ENCODE data around the gene TMEM198.

TMEM198 gene

DNA sequence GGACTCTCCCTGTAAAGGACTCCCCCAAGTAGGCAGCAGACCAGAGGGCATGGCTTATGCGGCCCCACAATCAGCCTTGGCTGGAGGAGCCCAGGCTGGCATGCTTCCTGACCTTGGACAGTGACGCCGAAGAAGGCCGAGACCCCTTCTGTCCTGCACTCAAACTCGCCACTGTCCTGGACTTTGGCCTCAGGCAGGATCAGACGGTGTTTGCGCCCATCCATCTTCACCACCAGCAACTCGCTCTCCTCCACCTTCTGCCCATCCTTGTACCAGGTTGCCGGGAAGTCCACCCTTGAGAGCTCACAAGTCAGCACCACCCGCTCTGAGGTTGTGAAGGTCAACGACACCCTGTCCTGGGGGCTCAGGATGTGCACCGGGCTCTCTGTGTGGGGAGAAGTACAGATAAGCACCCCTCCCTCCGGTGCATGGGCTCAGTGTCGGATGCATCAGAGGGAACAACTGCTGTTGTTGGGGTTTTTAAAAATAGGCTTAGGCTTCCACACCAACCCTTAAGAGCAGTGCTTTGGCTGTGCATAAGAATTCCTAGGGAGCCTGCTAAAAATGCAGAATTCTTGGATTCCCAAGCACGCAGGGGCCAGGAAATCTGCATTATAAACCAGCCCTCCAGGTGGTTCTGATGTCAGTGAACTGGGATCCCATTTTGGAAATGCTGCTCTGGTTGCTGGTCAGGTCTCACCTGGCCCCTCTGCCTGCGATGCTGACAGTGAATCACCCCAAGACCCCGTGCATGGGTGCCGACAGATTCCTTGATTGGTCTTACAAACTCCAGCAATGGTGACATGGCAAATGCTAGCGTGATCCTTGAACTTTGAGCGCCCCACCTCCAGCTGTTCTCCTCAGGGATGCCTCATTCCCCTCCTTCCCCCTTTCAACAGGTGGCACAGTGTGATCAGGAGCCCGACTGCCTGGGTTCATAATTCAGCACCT lies 21.6 kb downstream of the TMEM198 start:
- no peak for DNase-seq

DNA sequence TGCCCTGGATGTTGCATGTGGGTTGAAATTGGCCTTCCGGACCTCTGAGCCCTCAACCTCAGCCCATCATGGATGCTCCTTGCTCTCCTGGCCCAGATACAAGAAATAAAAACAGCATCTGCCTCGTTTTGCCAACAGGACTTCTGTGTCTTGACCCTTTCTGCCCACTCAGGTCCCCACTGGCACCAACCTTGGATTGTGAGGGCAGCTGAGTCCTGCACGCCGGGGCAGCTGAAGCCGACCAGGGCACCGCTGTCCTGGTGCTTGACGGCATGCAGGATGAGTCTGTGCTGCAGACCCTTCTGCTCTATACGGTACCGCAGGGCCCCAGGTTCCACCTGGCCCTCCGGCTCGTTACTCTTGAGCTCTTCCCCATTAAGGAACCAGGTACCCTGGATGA lies 22.8 kb downstream of the TMEM198 start:
- no peak for DNase-seq

DNA sequence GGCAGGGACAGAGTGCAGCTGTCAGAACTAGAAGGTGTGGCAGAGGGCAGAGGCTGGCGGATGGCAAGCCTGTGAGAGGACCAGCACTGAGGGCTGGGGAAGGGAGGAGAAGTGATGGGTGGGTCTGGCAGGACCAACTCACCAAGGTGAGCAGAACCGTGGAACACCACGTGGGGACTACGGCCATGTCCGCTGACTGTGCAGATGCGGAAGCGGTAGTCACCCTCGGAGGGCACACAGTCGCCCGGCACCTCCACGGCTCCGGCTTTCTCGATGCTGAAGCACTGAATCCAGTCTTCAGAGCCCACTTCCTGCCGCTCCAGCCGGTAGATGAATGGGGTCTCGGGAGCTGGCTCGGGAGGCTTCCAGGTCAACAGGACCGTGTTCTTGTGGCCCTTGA lies 23.3 kb downstream of the TMEM198 start:
- no peak for DNase-seq

DNA sequence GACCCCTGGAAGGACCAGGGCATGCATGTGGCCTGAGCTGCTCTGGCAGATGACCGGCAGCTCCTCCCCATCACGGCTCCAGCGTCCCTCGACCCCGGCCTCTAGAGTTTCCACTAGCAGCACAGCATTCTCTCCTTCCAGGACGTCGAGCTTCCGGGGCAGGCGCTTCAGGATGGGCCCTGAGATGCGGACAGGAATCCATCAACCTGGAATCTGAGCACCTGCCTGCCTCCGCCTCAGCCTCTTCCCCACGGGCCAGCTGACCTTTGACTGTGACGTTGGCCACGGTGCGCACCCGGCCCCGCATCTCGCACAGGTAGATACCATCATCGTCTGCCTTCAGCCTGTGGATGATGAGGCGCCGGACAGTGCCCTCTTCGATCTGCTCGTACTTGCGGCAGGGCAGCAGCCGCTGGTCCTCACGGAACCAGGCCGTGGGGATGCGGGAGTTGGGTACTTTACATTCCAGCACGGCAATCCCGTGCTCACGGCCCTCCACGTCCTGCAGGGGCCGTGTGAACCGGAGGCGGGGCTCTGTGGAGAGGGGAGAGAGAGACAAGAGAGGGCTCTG lies 24.0 kb downstream of the TMEM198 start:
- DNase-seq = no peak

DNA sequence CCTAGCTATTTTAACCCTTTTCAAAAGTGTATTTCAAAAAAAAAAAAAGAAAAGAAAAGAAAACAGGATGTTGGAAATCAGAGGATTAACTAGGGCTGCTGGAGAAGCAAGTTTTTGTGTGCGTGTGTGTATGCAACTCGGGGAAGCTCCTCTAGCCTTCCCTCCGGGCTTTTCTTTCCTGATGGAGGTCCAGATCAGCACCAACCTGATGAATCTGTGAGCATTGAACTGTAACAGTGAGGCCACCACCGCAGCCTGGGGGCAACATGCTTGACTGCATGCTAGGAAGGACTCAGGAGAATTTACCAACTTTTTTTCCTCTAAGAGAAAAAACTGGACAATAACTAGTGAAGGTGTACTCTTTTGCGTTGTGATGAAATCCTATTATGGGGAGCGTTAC lies 25.2 kb downstream of the TMEM198 start:
- no peak for DNase-seq

DNA sequence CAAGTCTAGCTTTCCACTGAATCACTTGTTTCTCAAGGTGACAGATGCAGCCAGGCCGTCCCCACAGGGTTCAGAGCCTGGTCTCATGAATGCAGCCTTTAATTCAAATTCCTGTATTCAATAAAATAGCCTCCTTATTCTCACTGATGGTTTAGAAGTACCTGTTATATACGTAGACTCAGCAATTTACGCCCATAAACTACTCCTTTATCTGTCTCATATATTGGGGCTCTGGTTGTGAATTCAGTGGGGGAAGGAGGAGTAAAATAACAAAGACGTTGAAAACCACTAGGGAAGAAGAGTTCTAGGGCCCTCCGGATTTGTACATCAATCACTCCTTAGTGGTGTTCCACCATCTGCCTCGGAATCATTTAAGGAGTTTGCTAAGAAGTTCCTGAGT lies 25.8 kb downstream of the TMEM198 start:
- DNase-seq = no peak

DNA sequence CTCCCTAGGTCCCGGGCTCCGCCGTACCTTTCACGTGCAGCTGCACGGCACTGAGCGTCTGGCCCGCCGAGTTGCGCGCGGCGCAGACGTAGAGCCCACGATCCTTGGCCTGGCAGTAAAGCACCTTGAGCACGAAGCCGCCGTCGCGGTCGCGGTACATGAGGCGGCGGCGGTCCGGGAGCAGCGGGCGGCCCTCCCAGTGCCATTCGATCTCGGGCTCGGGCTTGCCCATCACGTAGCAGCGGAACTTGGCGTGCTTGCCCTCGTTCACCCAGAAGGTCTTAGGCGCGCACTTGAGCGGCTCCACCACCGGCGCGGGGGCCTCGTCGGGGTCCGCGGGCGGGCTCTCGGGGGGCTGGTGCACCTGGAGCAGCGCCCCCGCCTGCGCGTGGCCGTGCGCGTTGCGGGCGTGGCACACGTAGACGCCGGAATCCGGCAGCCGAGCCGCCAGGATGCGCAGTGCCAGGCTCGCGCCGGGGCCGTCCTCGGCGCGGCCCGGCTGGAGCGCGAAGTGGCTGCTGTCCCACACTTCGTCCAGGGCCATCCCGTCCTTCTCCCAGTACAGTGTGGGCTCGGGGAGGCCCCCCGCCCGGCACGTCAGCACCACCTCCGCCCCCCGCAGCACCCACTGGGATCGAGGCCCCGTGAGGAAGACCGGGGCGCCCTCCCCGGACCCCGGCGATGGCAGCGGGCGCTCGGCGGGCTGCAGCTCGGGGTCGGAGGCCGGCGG lies 26.5 kb downstream of the TMEM198 start:
- DNase-seq = no peak

DNA sequence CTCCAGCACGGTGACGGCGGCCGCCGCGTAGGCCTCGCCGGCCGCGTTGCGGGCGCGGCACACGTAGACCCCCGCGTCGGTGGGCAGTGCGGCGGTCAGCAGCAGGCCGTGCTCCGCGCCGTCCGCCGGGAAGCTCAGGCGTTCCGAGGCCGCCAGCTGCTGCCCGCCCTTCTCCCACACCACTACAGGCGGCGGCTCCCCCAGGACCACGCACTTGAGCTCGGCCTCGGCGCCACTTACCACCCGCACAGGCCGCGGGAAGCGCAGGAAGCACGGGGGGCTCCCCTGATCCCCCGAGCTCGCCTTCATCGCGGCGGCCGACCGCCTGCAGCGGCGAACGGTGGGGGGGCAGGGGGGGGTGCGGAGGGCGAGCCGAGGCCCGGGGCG lies 27.1 kb downstream of the TMEM198 start:
- no peak for DNase-seq

DNA sequence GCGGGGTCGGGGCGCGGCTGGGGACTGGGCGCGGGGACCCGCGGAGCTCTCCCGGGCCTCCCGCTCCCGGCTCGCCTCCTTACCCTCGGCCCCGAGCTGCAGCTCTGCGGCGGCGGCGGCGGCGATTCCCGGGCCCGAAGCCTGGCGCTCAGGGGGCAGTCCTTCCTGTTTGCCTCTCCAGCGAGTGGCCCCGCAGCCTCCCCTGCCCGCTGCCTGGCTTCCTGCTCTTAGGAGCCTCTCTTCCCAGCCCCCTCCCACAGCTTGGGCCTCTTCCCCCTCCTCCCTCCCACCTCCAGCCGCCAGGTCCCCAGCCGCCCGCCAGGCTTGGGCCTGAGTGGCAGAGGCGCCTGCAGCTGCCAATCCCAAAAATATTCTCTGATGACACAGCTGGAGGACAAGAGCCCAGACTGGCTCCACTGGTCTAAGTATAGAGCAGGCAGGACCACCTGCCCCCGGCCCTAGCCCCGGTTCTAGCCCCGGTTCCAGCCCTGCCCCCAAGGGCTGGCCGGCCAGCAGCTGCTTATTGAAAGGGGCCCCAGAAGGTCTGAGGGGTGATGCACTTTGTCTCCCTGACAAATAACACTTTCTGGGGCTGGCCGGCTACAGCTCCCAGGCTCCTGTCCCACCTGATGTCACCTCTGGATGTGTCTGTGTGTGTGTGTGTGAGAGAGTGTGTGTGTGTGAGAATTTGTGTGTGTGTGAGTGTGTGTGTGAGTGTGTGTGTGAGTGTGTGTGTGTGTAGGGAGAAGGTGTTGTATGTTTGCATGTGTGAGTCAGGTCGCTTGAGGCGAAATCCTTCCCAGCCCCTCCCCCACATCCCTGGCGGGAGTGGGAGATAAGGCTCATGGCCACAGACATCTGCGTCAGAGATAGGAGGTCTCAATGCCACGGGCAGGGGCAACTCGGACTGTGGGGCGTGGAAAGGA lies 27.7 kb downstream of the TMEM198 start, which contains the start of gene OBSL1:
OBSL1 (minus strand) TSS at position 229 of the 926 bp plus-strand sequence. CDS start 307 bp downstream, outside the sequence.
- DNase-seq = peak; percentile 85

DNA sequence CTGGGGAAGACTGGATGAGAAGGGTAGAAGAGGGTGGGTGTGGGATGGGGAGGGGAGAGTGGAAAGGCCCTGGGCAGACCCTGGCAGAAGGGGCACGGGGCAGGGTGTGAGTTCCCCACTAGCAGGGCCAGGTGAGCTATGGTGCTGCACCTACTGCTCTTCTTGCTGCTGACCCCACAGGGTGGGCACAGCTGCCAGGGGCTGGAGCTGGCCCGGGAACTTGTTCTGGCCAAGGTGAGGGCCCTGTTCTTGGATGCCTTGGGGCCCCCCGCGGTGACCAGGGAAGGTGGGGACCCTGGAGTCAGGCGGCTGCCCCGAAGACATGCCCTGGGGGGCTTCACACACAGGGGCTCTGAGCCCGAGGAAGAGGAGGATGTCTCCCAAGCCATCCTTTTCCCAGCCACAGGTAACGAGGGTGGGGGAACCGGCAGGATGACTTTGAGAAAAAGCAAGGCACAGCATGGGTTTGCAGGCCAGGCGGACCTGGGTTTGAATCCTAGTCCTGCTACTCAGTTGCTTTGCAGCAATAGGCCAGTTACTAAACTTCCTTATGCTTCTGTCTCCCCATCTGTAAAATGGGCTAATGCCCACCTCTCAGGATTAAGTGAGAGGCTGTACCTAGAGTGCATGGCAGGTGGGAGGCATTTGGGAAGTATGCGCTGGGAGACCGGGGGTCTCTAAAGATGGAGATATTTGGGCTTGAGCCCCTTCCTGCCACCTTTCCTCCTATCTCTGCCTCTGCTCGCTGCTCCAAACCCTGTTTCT lies 28.6 kb downstream of the TMEM198 start, which contains the start of gene INHA:
INHA (plus strand) TSS at position 74 of the 765 bp plus-strand sequence; CDS start at position 139, 65 bp downstream.
- DNase-seq = no peak

DNA sequence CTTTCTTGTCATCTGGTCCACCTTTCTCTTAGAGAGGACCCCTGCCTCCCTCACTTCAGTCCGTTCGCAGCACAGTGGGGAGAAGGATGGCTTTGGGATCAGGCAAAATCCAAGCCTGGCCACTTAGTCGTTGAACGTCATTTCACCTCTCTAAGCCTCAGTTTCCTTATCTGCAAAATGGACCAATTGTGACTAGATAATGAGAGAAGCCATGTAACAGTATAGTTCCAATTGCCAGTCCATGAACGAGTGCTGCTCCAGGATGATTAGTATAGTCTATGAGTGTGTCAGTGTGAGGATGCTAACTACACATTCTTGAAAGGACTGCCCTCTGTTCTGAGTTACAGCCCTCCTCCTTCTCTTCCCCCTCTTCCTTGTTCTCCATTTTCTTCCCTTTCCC lies 29.3 kb downstream of the TMEM198 start:
- no peak for DNase-seq

DNA sequence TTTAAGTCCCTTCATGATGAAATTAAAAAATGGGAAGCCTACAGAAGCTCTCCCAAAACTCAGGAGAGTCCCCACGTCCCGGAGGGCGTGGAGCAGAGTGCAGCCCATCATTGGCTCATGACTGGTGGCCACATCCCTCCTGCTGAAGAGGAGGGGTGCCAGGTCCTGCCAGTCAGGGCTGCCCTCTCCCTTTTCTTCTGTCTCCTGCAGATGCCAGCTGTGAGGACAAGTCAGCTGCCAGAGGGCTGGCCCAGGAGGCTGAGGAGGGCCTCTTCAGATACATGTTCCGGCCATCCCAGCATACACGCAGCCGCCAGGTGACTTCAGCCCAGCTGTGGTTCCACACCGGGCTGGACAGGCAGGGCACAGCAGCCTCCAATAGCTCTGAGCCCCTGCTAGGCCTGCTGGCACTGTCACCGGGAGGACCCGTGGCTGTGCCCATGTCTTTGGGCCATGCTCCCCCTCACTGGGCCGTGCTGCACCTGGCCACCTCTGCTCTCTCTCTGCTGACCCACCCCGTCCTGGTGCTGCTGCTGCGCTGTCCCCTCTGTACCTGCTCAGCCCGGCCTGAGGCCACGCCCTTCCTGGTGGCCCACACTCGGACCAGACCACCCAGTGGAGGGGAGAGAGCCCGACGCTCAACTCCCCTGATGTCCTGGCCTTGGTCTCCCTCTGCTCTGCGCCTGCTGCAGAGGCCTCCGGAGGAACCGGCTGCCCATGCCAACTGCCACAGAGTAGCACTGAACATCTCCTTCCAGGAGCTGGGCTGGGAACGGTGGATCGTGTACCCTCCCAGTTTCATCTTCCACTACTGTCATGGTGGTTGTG lies 30.9 kb downstream of the TMEM198 start:
- no peak for DNase-seq

DNA sequence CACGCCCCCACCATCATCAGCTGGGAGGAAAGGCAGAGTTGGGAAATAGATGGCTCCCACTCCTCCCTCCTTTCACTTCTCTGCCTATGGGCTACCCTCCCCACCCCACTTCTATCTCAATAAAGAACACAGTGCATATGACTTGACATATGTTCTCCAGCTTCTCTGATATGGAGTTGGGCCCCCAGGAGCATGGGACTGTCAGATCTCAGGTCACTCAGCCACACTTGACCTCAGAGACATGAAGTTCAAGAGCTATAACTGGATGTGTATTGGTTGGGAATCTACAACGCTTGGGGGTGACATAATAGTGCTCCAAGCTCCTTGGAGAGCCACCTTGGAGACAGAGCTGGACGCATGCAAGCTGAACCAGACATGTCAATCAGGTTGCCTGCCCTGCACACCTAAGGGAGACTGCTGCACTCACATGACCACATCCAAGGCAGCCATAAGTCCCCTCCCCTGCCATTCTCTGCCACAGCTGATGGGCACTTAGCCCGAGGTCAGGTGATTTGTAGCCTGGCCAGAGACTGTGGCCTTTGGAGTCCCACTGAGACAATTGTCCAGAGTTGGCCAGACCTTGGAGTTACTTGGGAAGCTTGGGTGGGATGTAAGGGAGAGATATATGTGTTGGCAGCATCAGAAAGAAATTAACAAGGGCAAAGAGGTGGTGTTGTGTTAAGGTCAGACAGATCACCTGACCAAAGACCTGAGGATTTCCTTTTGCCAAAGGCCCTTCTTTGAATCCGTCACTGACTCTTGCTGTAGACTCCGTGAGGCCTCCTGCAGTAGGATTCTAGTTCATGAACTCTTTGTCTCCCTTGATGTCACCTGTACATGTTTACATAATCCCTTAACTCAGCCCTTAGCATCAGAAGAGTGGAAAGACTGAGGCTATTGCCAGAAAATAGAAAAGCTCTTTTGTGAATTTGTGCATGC lies 32.0 kb downstream of the TMEM198 start:
- no peak for DNase-seq

DNA sequence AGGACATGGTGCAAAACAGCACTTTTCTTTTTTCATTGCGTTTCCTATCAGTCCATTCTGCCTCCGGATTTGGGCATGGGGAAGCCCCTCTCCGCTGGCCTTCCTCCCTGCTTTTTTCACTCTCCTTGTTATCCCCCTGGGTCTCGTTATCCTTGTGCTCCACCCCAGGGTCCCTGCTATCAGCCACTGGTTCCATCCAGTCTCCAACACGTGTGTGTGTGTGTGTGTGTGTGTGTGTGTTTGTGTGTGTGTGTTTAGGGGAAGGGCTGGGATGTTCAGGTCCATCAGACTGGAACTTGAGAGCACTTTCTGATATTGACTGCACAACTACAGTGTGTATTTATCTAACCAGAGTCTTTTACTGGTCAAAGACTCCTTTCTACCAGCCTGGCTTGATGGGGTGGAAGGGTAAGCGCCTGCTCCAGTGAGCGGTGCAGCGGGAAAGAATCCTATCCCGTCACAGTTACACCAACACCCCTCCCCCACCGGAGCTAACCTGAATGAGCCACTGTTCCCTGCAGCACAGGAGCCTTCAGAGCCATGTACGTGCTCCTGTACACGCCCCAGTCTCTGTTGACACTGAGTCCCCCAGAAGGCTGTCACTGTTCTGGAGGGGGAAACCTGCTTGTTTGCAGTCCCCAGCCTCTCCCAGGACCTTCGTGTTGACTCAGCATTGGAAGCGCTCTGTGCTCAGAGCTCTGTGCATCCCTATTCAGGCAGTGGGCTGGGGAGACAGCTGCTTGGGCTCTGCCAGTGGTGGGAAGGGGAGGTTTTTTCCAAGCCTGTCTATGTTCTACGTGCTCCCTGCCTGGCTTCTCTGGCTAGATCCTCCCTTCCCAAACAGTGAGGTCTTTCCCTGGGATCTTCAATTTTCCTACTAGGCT lies 32.9 kb downstream of the TMEM198 start:
- peak; percentile 33 for DNase-seq

DNA sequence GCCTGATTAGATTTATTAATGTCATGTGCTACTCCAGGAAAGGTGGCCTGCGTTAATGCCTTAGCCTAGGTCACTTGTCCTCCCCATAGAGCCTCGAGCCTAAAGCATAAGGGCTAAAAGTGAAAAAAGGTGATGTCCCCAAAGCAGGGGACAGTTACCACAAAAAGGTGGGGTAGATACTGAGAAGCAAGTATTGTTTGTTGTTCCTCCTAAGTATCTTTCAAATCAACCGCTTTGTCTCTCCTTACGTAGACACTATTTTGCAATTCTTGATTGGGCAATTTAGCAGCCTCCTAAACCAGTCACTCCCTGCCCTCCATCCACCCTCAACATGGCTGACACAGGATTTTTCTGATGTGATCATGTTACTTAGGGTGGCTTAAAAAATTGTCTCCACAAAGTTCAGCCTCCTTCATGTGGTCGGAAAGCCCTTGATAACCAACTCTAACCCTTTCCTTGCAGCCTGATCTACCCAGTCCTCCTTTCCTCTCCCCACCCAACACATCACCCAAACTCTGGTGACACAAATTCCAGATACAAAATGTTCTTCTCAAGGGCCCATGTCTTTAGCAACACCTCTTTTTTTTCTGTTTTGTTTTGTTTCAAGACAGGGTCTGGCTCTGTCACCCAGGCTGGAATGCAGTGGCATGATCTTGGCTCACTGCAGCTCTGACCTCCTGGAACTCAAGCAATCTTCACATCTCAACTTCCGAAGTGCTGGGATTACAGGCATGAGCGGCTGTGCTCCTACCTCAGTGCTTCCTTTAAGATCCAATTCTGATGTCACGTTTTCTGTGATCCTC lies 35.2 kb downstream of the TMEM198 start:
- no peak for DNase-seq

DNA sequence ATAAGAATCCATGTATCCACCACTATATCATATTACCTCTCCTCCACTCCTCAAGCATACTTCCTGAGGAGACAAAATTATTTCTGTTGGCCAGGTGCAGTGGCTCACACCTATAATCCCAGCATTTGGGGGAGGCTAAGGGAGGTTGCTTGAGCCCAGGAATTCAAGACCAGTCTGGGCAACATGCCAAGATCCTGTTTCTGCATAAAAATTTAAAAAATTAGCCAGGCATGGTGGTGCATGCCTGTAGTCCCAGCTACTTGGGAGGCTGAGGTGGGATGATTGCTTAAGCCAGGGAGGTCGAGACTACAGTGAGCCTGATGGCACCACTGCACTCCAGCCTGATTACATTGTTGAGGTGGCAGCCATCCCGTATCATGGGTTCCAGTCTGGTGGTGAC lies 37.5 kb downstream of the TMEM198 start:
- no peak for DNase-seq

DNA sequence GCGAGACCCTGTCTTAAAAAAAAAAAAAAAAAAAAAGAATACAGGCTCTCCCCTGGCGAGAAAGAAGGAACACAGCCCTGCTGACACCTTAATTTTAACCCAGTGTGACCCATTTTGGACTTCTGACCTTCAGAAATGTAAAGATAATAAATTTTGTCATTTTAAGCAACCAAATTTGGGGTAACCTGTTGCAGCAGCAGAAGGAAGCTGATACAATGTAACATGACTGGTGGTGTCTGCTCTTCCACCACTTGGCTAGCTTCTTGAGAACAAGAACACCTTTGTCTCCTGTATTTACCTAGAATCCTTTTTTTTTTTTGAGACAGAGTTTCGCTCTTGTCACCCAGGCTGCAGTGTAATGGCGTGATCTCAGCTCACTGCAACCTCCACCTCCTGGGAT lies 47.3 kb downstream of the TMEM198 start:
- DNase-seq = no peak

DNA sequence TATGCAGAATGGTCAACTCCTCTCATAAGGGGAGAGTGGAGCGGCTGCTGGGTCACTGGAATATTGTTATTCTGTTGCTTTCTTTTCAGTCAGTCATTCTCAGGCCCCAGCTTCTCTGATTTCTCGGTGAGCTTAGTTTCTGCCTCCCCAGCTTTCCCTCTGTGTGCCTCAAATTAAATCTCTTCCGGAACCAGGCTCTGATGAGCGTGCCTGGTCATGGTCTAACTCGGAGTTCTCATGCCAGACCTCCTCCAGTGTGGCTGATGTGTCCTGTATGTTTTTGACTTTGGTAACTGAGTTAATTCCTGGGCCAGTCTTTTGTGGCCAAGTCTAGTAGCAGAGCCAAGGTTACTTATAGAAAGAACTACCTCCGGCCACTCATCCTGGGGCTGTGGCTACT lies 48.9 kb downstream of the TMEM198 start:
- no peak for DNase-seq

Measured in NCI-H1105 (cell line).